ENCODE data around the gene INPP1.

The INPP1 gene

DNA sequence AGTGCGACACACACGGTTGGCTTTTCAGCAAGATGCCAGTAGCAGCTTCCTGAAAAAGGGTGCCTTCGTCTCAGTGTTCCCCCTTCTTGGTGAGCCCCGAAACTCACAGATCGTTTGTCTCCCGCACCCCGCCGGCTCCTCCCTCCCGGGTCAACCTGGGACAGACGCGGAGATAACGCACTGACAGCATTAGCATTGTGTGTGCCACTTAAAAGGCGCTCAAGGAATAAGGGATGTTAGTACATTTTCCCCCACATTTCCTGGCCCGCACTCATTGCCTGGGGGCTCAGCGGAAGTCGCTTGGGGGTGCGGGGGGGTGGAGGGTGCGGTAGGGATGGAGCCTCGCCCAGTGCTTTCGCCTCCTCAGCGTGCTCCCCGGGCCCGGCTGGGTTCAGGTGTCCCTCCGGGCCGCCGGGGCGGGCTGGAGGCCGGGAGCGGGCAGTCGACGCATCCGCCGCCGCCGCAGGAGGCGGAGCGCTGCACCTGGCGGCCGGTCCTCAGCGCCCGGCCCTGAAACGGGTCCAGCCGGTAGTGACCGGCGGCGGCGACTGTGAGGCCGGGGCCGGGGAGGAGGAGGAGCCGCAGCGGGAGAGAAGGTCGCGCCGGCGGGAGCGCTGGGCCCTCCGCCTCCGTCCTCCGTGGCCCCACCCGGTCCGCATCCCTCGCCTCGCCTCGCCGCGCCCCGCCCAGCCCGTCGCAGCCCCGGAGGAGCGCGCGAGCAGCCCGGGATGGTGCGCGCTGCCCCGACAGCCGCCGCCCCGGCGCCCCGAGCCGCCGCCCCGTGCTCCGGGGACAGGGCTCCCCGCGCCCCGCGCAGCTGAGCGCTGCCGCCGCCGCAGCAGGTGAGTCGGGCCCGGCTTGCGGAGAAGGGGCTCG, 64.5 kb downstream of the INPP1 start, which contains the start of gene MFSD6:
MFSD6 (plus strand) TSS at position 694 of the 876 bp plus-strand sequence. CDS start 27,675 bp downstream, outside the sequence.
- DNase-seq (ENCODE audit: low read depth), result no peak
- H3K4me3 ChIP-seq (ENCODE audit: low read depth, low read length), result peak within 1 kb of the TSS; percentile 61
- TF ChIP-seq, protein P1, sequence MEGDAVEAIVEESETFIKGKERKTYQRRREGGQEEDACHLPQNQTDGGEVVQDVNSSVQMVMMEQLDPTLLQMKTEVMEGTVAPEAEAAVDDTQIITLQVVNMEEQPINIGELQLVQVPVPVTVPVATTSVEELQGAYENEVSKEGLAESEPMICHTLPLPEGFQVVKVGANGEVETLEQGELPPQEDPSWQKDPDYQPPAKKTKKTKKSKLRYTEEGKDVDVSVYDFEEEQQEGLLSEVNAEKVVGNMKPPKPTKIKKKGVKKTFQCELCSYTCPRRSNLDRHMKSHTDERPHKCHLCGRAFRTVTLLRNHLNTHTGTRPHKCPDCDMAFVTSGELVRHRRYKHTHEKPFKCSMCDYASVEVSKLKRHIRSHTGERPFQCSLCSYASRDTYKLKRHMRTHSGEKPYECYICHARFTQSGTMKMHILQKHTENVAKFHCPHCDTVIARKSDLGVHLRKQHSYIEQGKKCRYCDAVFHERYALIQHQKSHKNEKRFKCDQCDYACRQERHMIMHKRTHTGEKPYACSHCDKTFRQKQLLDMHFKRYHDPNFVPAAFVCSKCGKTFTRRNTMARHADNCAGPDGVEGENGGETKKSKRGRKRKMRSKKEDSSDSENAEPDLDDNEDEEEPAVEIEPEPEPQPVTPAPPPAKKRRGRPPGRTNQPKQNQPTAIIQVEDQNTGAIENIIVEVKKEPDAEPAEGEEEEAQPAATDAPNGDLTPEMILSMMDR (IDR thresholded peaks at IDR 0.05; ENCODE audit: control insufficient read depth, extremely low read depth, insufficient read depth), result peak; percentile 19

DNA sequence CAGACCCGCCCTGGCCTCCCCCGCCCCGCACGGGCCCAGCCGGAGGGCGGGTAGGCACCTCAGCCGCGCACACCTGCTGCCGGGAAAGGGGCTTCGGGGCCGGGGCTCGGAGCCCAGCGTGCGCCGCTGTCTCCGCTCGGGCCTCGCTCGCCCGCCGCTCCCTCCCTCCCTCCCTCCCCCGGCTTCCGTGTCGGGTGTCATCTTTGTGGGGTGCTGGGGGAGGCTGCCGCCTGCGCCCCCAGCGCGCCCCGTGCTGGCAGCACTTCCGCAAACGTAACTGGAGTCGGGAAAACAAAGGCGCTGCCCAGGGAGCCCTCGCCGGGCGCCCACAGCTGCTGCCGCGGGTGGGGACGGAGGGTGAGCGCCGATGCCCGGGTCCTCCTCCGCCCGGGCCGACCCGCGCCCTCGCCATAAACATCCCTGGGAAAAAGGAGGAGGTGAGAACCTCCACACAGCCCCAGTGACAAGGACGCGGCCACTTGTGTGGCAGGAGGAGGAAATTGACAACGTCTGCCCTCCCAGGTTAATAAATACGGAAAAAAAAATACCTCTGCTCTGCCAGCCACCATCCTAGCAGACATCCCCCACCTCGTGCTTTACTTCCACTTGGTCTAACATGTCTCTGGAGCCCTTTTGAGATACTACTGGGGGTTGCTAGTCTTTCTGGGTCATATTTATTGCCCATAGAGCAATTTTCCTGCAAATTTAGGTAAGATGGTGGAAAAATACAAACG, 65.3 kb downstream of the INPP1 start:
- TF ChIP-seq, protein P1 (IDR thresholded peaks at IDR 0.05; ENCODE audit: control insufficient read depth, extremely low read depth, insufficient read depth), result no peak
- DNase-seq (ENCODE audit: low read depth), result no peak
- H3K4me3 ChIP-seq (ENCODE audit: low read depth, low read length), result peak overlapping the region; percentile 61

DNA sequence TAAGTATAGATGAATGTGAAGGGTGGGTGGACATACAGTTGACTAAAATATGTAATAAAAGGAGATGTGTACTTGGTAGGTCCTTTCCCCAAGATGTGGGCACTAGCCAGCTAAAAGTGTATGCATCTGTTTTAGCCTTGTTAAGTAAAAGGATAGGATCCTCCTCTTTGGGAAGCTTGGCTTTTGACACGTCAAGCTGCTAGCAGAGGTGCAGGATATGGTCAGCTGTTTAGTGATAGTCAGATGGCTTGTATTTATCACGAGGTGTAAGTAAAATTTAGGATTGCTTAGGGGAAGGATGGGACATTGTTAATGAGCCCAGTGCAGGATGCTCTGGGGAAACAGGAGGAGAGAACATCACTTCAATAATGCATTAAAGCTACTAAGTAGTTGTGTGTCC, 66.2 kb downstream of the INPP1 start:
- H3K4me3 ChIP-seq (ENCODE audit: low read depth, low read length), result no peak overlapping the region
- TF ChIP-seq, protein P1 (IDR thresholded peaks at IDR 0.05; ENCODE audit: control insufficient read depth, extremely low read depth, insufficient read depth), result no peak
- DNase-seq (ENCODE audit: low read depth), result no peak

DNA sequence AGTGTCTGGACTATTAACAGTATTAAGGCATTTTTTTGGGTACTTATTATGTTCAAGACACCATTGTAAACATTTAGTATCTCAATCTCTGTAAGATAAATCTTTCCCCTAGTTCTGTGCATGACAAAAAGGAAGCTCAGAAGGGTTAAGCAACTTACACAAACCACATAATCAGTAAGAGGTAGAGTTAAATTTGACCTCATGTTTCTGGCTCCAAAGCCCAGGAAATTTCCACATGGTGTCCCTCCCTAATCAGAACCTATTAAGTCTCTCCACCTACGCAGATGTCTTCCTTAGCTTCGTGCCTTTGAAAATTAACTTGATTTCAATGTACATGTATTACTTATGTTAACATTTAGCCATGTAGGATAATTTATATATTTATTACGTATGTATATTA, 66.8 kb downstream of the INPP1 start:
- no peak for DNase-seq (ENCODE audit: low read depth)
- H3K4me3 ChIP-seq (ENCODE audit: low read depth, low read length), result no peak overlapping the region
- TF ChIP-seq, protein P1 (IDR thresholded peaks at IDR 0.05; ENCODE audit: control insufficient read depth, extremely low read depth, insufficient read depth), result no peak

DNA sequence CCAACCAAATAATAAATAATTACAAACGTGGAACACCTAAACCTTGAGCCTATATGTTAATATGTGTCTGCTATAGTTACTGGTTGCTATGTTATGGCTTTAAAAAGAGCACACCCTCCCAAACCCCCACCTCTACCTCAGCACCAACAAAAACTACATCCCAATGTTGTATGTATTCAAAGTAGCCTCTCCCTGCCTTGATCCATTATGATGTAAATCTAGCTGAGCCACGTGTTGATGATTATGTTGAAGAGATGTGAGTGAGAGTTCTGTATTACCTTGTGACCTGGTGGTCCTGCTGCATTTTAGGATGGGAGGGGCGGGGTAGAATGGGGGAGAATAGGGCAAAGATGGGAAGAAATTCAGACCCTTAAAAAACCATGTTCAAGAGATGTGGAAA, 69.6 kb downstream of the INPP1 start:
- DNase-seq (ENCODE audit: low read depth), result no peak
- TF ChIP-seq, protein P1 (IDR thresholded peaks at IDR 0.05; ENCODE audit: control insufficient read depth, extremely low read depth, insufficient read depth), result no peak
- no peak overlapping the region for H3K4me3 ChIP-seq (ENCODE audit: low read depth, low read length)

DNA sequence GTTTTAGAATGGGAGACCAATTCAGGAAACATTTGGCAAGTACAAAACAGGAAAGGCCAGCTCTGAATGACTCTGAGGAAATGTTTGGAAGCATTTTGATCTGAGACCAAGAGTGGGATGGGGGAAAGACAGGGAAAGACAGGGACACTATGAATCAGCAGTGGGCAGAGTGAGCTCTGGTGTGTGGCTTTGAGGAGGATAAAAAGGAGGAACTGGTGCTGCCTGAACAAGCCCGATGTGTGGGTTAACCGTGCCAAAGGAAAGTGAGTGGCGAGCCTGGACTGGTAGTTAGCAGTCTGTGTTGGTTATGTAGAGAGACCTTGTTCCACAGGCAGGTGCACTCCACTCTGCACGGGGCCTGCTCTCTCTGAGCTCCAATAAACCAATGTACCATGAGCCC, 70.0 kb downstream of the INPP1 start:
- DNase-seq (ENCODE audit: low read depth), result no peak
- TF ChIP-seq, protein P1 (IDR thresholded peaks at IDR 0.05; ENCODE audit: control insufficient read depth, extremely low read depth, insufficient read depth), result no peak
- no peak overlapping the region for H3K4me3 ChIP-seq (ENCODE audit: low read depth, low read length)

All from LNCaP clone FGC (cell line).